ENCODE measurements around the gene METAP2.

- TF ChIP-seq CTCF (IDR thresholded peaks at IDR 0.05): no peak
- no peak for TF ChIP-seq REST (IDR thresholded peaks at IDR 0.05; ENCODE audit: insufficient read depth in 1 of 2, low read depth in 2 of 2, low read length in 1 of 2)
Measured at GRCh38 chr12:95509300-95509699, 35.3 kb downstream of the METAP2 start.

Measured in Panc1 (cell line).